ENCODE results near the gene KLHL15. TPM values are rescaled to one million over a fixed set of nuclear protein-coding genes. Genes with fewer than 3 reads are reported as not detected.
A peak's percentile ranks its signal among the peaks of the same experiment; 100 is the strongest.

KLHL15 gene
- total RNA-seq, 2 donors from 2014 or later = 4.7 to 64.6 TPM

- Histone ChIP-seq H3K36me3 (no peaks in the 10 kb centered on the region), H3K27me3 (replicated peaks; ENCODE audit: insufficient read depth) (no peaks in the 10 kb centered on the region), H3K4me3 (peak overlapping the region; percentile 69), H3K4me1 (replicated peaks) (no peaks in the 10 kb centered on the region), H3K27ac (peak overlapping the region; percentile 88 to 95), H3K9me3 (no peaks in the 10 kb centered on the region)
- TF ChIP-seq POLR2AphosphoS5 (IDR thresholded peaks at IDR 0.05) (no peak), POLR2A (IDR thresholded peaks at IDR 0.05) (no peak)
- TF ChIP-seq, protein P1, sequence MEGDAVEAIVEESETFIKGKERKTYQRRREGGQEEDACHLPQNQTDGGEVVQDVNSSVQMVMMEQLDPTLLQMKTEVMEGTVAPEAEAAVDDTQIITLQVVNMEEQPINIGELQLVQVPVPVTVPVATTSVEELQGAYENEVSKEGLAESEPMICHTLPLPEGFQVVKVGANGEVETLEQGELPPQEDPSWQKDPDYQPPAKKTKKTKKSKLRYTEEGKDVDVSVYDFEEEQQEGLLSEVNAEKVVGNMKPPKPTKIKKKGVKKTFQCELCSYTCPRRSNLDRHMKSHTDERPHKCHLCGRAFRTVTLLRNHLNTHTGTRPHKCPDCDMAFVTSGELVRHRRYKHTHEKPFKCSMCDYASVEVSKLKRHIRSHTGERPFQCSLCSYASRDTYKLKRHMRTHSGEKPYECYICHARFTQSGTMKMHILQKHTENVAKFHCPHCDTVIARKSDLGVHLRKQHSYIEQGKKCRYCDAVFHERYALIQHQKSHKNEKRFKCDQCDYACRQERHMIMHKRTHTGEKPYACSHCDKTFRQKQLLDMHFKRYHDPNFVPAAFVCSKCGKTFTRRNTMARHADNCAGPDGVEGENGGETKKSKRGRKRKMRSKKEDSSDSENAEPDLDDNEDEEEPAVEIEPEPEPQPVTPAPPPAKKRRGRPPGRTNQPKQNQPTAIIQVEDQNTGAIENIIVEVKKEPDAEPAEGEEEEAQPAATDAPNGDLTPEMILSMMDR (IDR thresholded peaks at IDR 0.05) = no peak
- no peak for DNase-seq (ENCODE audit: low spot score)
- intact Hi-C loops (cut with DNase I) = loop anchor here (10.0 kb wide), 2 partner anchors 119 to 239 kb away; partner anchors contain the start of genes APOO, CXorf58 and SAT1
- under 1% methylated on average over 19 of the region's 19 CpGs for WGBS
These were observed 2.9 kb downstream of the KLHL15 start for GRCh38 chrX:24023972-24024669.

GRCh38 chrX:24023544-24023943 lies 3.4 kb downstream of the KLHL15 start:
- Histone ChIP-seq H3K9me3 (no peaks in the 10 kb centered on the region), H3K4me3 (peak overlapping the region; percentile 69), H3K27ac (no peak overlapping the region), H3K36me3 (no peaks in the 10 kb centered on the region), H3K27me3 (replicated peaks; ENCODE audit: insufficient read depth) (no peaks in the 10 kb centered on the region), H3K4me1 (replicated peaks) (no peaks in the 10 kb centered on the region)
- TF ChIP-seq, protein P1 (IDR thresholded peaks at IDR 0.05) = no peak
- TF ChIP-seq POLR2A (IDR thresholded peaks at IDR 0.05) = no peak
- no peak for TF ChIP-seq POLR2AphosphoS5 (IDR thresholded peaks at IDR 0.05)
- no peak for DNase-seq (ENCODE audit: low spot score)
- intact Hi-C loops (cut with DNase I) = loop anchor here (10.0 kb wide), 2 partner anchors 119 to 239 kb away; partner anchors contain the start of genes APOO, CXorf58 and SAT1
- 11% methylated on average over 1 of the region's 1 CpG for WGBS

GRCh38 chrX:24020306-24020876 lies 6.6 kb downstream of the KLHL15 start:
- intact Hi-C loops (cut with DNase I) = loop anchor here (10.0 kb wide), 2 partner anchors 116 to 236 kb away; partner anchors contain the start of genes APOO, CXorf58 and SAT1
- Histone ChIP-seq H3K9me3 (no peaks in the 10 kb centered on the region), H3K4me1 (replicated peaks) (no peaks in the 10 kb centered on the region), H3K4me3 (no peak overlapping the region), H3K36me3 (no peaks in the 10 kb centered on the region), H3K27ac (no peak overlapping the region), H3K27me3 (replicated peaks; ENCODE audit: insufficient read depth) (no peaks in the 10 kb centered on the region)
- 69% methylated on average over 3 of the region's 3 CpGs for WGBS
- TF ChIP-seq, protein P1 (IDR thresholded peaks at IDR 0.05) = no peak
- TF ChIP-seq POLR2AphosphoS5 (IDR thresholded peaks at IDR 0.05) (no peak), POLR2A (IDR thresholded peaks at IDR 0.05) (no peak)
- no peak for DNase-seq (ENCODE audit: low spot score)

GRCh38 chrX:24019448-24019847 lies 7.5 kb downstream of the KLHL15 start:
- Histone ChIP-seq H3K27ac (no peak overlapping the region), H3K36me3 (no peaks in the 10 kb centered on the region), H3K27me3 (replicated peaks; ENCODE audit: insufficient read depth) (no peaks in the 10 kb centered on the region), H3K4me1 (replicated peaks) (no peaks in the 10 kb centered on the region), H3K4me3 (no peak overlapping the region), H3K9me3 (no peaks in the 10 kb centered on the region)
- WGBS = 83% methylated on average over 7 of the region's 7 CpGs
- intact Hi-C loops (cut with DNase I) = no loop called here
- TF ChIP-seq POLR2AphosphoS5 (IDR thresholded peaks at IDR 0.05) (no peak), POLR2A (IDR thresholded peaks at IDR 0.05) (no peak)
- TF ChIP-seq, protein P1 (IDR thresholded peaks at IDR 0.05) = no peak
- DNase-seq (ENCODE audit: low spot score) = no peak
